ENCODE results near the gene TIPIN. TPM values are rescaled to one million over a fixed set of nuclear protein-coding genes. Genes with fewer than 3 reads are reported as not detected.
"Not testable (repeated sequence)": the region's sequence is repeated elsewhere in the genome, so short reads cannot be mapped to it uniquely, and the experiment has no call there.

TIPIN gene
- polyA plus RNA-seq, 1 donor from 2014 or later, result 4.7 TPM

- Mint-ChIP-seq H3K36me3 (peaks cover 4% of the 10 kb centered on the region), H3K9me3 (no peaks in the 10 kb centered on the region), H3K27me3 (peaks cover 2% of the 10 kb centered on the region), H3K4me3 (peak overlapping the region; percentile 8 to 92 (median 62)), H3K4me1 (peaks cover 55 to 60% (median 57%) of the 10 kb centered on the region in 3 donors), H3K27ac (peak overlapping the region; percentile 15 to 94 (median 84))
Observed at GRCh38 chr15:66389859-66390381, 33.4 kb upstream of the TIPIN start.

DNA sequence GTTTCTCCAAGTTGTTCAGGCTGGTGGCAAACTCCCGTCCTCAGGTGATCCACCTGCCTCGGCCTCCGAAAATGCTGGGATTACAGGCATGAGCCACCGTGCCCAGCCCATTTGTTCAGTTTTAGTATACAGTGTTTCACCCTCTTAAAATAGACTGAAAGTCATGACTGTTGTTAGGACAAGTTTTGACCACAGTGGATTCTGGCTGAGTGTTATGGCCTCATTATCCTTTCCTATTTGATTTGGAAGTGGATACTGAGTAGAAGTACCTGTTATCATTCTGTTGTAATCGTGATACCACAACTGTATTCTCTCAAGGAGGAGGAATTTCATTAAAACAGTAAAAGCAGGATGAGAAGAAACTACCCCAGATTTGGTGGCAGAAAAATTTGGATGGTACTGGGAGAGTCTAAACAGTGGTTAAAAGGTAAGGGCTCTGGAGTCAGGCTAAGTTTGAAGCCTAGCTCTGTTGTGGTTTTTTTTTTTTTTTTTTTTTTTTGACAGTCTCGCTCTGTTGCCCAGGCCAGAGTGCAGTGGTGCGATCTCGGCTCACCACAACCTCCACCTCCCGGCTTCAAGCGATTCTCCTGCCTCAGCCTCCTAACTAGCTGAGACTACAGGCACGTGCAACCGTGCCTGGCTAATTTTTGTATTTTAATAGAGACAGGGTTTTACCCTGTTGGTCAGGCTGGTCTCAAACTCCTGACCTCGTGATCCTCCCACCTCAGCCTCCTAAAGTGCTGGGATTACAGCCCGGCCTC is 32.8 kb upstream of the TIPIN start:
- Mint-ChIP-seq H3K27ac (peak overlapping the region; percentile 15 to 93 (median 84)), H3K36me3 (peaks cover 4% of the 10 kb centered on the region), H3K4me1 (peaks cover 52 to 60% (median 59%) of the 10 kb centered on the region in 3 donors), H3K27me3 (peaks cover 2% of the 10 kb centered on the region), H3K9me3 (no peaks in the 10 kb centered on the region), H3K4me3 (peak overlapping the region; percentile 60 to 92 (median 70))

GRCh38 chr15:66388576-66388975 is 32.1 kb upstream of the TIPIN start:
- Mint-ChIP-seq H3K27ac (peak overlapping the region; percentile 15 to 93 (median 31)), H3K4me3 (peak overlapping the region; percentile 60 to 92 (median 72)), H3K4me1 (peaks cover 46 to 53% (median 52%) of the 10 kb centered on the region in 3 donors), H3K9me3 (no peaks in the 10 kb centered on the region), H3K27me3 (peaks cover 2% of the 10 kb centered on the region), H3K36me3 (peaks cover 2% of the 10 kb centered on the region)

DNA sequence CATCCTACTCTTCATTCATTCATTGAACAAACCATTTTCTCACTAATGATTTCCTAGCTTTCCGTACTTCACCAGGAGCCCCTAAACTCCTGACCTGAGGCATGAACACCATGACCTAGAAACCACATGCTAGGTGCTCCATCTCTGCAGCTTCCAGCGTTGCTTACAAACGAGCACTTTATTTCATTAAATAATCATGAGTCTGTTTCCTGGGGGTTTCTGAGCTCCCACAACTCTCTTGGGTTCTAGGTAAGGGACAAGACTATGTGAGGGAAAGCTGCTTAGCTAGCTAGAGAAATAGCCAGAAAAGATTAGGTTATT is 31.5 kb upstream of the TIPIN start:
- Mint-ChIP-seq H3K4me3 (peak overlapping the region; percentile 89 to 97 (median 94)), H3K9me3 (no peaks in the 10 kb centered on the region), H3K36me3 (peaks cover 3% of the 10 kb centered on the region), H3K27me3 (peaks cover 2% of the 10 kb centered on the region), H3K4me1 (peaks cover 42 to 50% (median 49%) of the 10 kb centered on the region in 3 donors), H3K27ac (peak overlapping the region in 2 of 3 donors; percentile 15 to 99)

DNA sequence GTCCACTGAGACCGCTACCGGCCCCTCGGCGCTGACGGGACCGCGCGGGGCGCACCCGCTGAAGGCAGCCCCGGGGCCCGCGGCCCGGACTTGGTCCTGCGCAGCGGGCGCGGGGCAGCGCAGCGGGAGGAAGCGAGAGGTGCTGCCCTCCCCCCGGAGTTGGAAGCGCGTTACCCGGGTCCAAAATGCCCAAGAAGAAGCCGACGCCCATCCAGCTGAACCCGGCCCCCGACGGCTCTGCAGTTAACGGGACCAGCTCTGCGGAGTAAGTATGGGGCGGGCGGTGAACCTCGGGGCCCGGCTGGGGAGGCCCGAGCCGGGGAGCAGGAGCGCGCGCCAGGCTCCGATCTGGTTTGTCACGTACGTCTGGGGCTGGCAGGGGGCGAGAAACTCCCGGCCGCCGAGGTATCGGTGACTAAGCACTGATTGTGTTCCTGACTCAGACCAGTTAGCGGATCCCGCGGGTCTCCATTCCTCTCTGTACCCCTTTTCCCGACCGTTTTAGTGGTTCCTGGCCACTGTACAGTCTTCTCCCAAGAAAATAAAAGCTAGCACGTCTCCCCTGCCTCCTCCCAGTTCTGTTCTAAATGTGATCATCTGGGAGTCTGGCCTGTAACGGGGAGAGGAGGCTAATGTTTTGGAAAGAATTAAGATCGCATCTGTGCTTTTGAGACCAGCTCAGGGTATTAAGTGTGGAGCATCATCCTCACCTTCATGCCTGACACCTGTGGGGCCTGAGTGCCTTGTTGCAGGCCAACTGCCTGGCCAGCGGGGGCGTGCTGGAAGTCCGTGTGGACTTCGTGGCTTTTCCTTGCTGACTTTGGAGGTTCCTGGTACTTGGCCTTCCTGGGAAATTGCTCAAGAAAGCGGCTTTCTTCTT is 30.9 kb upstream of the TIPIN start:
- H3K36me3 Mint-ChIP-seq, result peaks cover 3% of the 10 kb centered on the region
- H3K4me3 Mint-ChIP-seq, result peak overlapping the region; percentile 92 to 99 (median 94)
- no peaks in the 10 kb centered on the region for H3K9me3 Mint-ChIP-seq
- peak overlapping the region; percentile 15 to 99 (median 67) for H3K27ac Mint-ChIP-seq
- H3K4me1 Mint-ChIP-seq, result peaks cover 40 to 50% (median 46%) of the 10 kb centered on the region in 3 donors
- H3K27me3 Mint-ChIP-seq, result peaks cover 2% of the 10 kb centered on the region

DNA sequence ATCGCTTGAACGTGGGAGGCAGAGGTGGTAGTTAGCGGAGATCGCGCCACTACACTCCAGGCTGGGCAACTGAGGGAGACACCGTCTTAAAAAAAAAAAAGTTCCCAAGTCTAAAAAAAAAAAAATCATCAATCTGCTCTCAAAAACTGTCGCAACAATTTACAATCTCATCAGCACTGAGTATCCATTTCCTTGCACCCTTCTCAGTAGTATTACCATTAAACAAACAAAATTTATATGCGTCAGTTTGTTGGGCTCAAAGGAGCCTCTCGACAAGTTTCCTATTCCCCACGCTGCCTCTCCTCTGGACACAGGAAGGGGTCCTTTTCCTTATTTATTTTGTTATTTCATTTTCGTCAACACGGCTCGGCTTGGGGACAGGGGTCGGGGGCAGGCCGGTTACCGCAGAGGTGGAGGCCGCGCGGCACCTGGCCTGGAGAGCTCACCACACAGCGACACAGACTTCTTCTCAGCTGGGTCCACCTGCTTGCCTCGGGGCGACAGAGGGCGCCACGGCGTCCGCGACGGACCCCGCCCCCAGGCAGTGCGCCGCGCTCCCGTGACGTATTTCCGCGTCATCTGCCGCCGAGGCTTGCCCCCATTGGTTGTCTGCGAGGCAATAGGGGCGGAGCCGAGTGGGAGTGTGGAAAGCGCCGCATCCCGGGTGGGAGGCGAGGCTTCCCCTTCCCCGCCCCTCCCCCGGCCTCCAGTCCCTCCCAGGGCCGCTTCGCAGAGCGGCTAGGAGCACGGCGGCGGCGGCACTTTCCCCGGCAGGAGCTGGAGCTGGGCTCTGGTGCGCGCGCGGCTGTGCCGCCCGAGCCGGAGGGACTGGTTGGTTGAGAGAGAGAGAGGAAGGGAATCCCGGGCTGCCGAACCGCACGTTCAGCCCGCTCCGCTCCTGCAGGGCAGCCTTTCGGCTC is 30.0 kb upstream of the TIPIN start, which contains the start of gene MAP2K1:
TSS of gene MAP2K1 (plus strand) at position 709 of the 920 bp plus-strand sequence. CDS start 436 bp downstream, outside the sequence.
- Mint-ChIP-seq H3K4me3 (peak within 1 kb of the TSS; percentile 92 to 99 (median 94)), H3K4me1 (peaks cover 36 to 45% (median 40%) of the 10 kb centered on the region in 3 donors), H3K9me3 (no peaks in the 10 kb centered on the region), H3K27ac (peak within 1 kb of the TSS; percentile 74 to 99 (median 92)), H3K27me3 (peaks cover 2% of the 10 kb centered on the region), H3K36me3 (peaks cover 5% of the 10 kb centered on the region)

- not testable (repeated sequence) for H3K27ac Mint-ChIP-seq, H3K4me3 Mint-ChIP-seq, H3K4me1 Mint-ChIP-seq, H3K9me3 Mint-ChIP-seq, H3K27me3 Mint-ChIP-seq, H3K36me3 Mint-ChIP-seq
Observed at GRCh38 chr15:66381376-66381775, 24.9 kb upstream of the TIPIN start.

GRCh38 chr15:66378814-66379430 is 22.4 kb upstream of the TIPIN start:
- peaks cover 3% of the 10 kb centered on the region for H3K36me3 Mint-ChIP-seq
- H3K27ac Mint-ChIP-seq, result no peak overlapping the region
- H3K4me3 Mint-ChIP-seq, result no peak overlapping the region

DNA sequence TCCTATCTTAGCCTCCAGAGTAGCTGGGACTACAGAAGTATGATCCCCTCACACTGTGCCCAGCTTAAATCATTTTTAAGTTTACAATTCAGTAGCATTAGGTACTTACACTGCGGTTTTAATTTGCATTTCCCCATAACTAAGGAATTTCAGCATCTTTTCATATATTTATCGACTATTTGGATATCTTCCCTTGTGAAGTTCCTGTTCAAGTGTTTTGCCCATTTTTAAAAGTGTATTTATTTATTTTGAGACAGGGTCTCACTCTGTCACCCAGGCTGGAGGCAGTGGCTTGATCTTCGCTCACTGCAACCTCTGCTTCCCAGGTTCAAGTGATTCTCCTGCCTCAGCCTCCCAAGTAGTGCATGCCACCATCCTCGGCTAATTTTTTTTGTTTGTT is 17.7 kb upstream of the TIPIN start:
- no peaks in the 10 kb centered on the region for H3K36me3 Mint-ChIP-seq
- peaks cover 10% of the 10 kb centered on the region in 3 donors for H3K4me1 Mint-ChIP-seq
- no peak overlapping the region for H3K27ac Mint-ChIP-seq
- no peak overlapping the region for H3K4me3 Mint-ChIP-seq
- peaks cover 0 to 7% (median 2%) of the 10 kb centered on the region in 3 donors for H3K9me3 Mint-ChIP-seq
- no peaks in the 10 kb centered on the region for H3K27me3 Mint-ChIP-seq

More at GRCh38 chr15:66378814-66379430, 22.4 kb upstream of the TIPIN start:
- Mint-ChIP-seq H3K4me1 (peaks cover 0 to 1% (median 0%) of the 10 kb centered on the region in 3 donors), H3K9me3 (peaks cover 0 to 7% (median 2%) of the 10 kb centered on the region in 3 donors), H3K27me3 (no peaks in the 10 kb centered on the region)

GRCh38 chr15:66369773-66370651 is 13.5 kb upstream of the TIPIN start:
- H3K9me3 Mint-ChIP-seq, result peaks cover 0 to 7% (median 2%) of the 10 kb centered on the region in 3 donors
- peak overlapping the region; percentile 38 to 91 (median 68) for H3K4me3 Mint-ChIP-seq
- no peaks in the 10 kb centered on the region for H3K36me3 Mint-ChIP-seq

GRCh38 chr15:66364944-66365528 is 8.6 kb upstream of the TIPIN start:
- H3K27ac Mint-ChIP-seq, result no peak overlapping the region
- H3K4me1 Mint-ChIP-seq, result peaks cover 7 to 8% (median 7%) of the 10 kb centered on the region in 3 donors
- no peaks in the 10 kb centered on the region for H3K36me3 Mint-ChIP-seq
- no peak overlapping the region for H3K4me3 Mint-ChIP-seq
- no peaks in the 10 kb centered on the region for H3K9me3 Mint-ChIP-seq
- H3K27me3 Mint-ChIP-seq, result no peaks in the 10 kb centered on the region

More at GRCh38 chr15:66369773-66370651, 13.5 kb upstream of the TIPIN start:
- H3K4me1 Mint-ChIP-seq, result peaks cover 9 to 10% (median 10%) of the 10 kb centered on the region in 3 donors
- peak overlapping the region in 2 of 3 donors; percentile 13 to 63 for H3K27ac Mint-ChIP-seq
- no peaks in the 10 kb centered on the region for H3K27me3 Mint-ChIP-seq

DNA sequence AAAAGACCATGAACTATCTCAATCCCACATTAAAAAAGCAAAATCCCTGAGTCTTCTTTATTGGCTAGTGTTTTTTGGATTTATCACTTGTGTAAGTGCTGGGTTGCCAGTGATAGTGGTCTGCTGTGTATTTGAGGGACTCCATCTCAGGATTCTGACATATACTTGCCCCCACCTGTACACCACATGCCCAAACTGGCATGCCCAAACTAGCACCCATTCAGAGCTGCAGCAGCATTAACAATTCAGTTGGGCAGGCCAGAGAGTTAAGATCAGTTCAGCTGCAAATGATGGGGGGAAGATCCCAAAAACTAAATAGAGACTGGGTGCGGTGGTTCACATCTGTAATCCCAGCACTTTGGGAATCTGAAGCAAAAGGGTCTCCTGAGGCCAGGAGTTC is 6.3 kb upstream of the TIPIN start:
- H3K27me3 Mint-ChIP-seq, result no peaks in the 10 kb centered on the region
- H3K36me3 Mint-ChIP-seq, result no peaks in the 10 kb centered on the region
- no peaks in the 10 kb centered on the region for H3K9me3 Mint-ChIP-seq

More for the DNA sequence above, 6.3 kb upstream of the TIPIN start:
- Mint-ChIP-seq H3K4me3 (no peak overlapping the region), H3K27ac (no peak overlapping the region), H3K4me1 (peaks cover 5 to 7% (median 5%) of the 10 kb centered on the region in 3 donors)

Measured in IgD-negative memory B cell (primary cell).